ENCODE data around the gene TMEM39B.

DNA sequence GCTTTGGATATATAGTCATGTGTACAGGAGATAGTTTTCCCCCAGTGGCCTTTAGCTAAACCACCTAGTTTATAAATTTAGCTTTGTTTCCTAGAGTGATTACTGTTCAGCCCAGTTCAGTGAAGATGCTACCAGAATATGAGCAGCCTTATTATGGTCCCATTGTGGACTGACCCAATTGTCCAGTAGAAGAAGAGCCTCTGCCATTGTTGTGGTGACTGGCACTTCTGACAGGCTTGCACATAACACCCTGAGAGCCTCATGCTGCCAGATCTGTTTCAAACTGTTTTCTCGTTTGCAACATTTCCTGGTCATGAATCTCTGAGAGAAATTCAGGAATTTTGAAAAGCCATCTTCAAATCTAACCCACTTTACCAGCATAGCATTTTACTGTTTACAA lies 55.7 kb downstream of the TMEM39B start:
- TF ChIP-seq CTCF (IDR thresholded peaks at IDR 0.05; ENCODE audit: low read length) (no peak), EZH2 (IDR thresholded peaks at IDR 0.05; ENCODE audit: borderline replicate concordance, low read length) (no peak)
